ENCODE data around the gene MED13. TPM values are rescaled to one million over a fixed set of nuclear protein-coding genes. Genes with fewer than 3 reads are reported as not detected.
"Not testable (repeated sequence)": the region's sequence is repeated elsewhere in the genome, so short reads cannot be mapped to it uniquely, and the experiment has no call there.

MED13 gene
- total RNA-seq, 1 experiment from 2014 or later, result 30.0 TPM

GRCh38 chr17:61996916-61997605, 68.0 kb downstream of the MED13 start:
- DNase-seq (ENCODE audit: low read depth), result peak; percentile 12

GRCh38 chr17:61989509-61989908, 75.6 kb downstream of the MED13 start:
- no peak for DNase-seq (ENCODE audit: low read depth)

GRCh38 chr17:61986898-61987297, 78.2 kb downstream of the MED13 start:
- no peak for DNase-seq (ENCODE audit: low read depth)

GRCh38 chr17:61984821-61985220, 80.3 kb downstream of the MED13 start:
- DNase-seq (ENCODE audit: low read depth), result no peak

GRCh38 chr17:61981323-61981722, 83.8 kb downstream of the MED13 start:
- peak; percentile 2 for DNase-seq (ENCODE audit: low read depth)

GRCh38 chr17:61980535-61980934, 84.5 kb downstream of the MED13 start:
- no peak for DNase-seq (ENCODE audit: low read depth)

GRCh38 chr17:61974115-61974514, 91.0 kb downstream of the MED13 start:
- DNase-seq (ENCODE audit: low read depth), result no peak

- DNase-seq (ENCODE audit: low read depth), result no peak
Measured at GRCh38 chr17:61972311-61972710, 92.8 kb downstream of the MED13 start.

- DNase-seq (ENCODE audit: low read depth), result peak; percentile 4
Measured at GRCh38 chr17:61970030-61970429, 95.0 kb downstream of the MED13 start.

- DNase-seq (ENCODE audit: low read depth), result no peak
Measured at GRCh38 chr17:61968757-61969156, 96.3 kb downstream of the MED13 start.

- no peak for DNase-seq (ENCODE audit: low read depth)
Measured at GRCh38 chr17:61967729-61968128, 97.3 kb downstream of the MED13 start.

- no peak for DNase-seq (ENCODE audit: low read depth)
Measured at GRCh38 chr17:61966191-61966590, 98.9 kb downstream of the MED13 start.

- no peak for DNase-seq (ENCODE audit: low read depth)
Measured at GRCh38 chr17:61955619-61956018, 109.5 kb downstream of the MED13 start.

GRCh38 chr17:61947367-61948078, 117.6 kb downstream of the MED13 start:
- no peak for DNase-seq (ENCODE audit: low read depth)

GRCh38 chr17:61946359-61946758, 118.7 kb downstream of the MED13 start:
- no peak for DNase-seq (ENCODE audit: low read depth)

GRCh38 chr17:61943117-61943516, 122.0 kb downstream of the MED13 start:
- DNase-seq (ENCODE audit: low read depth), result no peak

GRCh38 chr17:61942085-61942484, 123.0 kb downstream of the MED13 start:
- no peak for DNase-seq (ENCODE audit: low read depth)

- DNase-seq (ENCODE audit: low read depth), result no peak
Measured at GRCh38 chr17:61928101-61928436, 137.0 kb downstream of the MED13 start.

- DNase-seq (ENCODE audit: low read depth), result peak; percentile 94
Measured at GRCh38 chr17:61927208-61928100, 137.6 kb downstream of the MED13 start, which contains the start of gene INTS2. Gene INTS2 (minus strand): TSS chr17:61927982. CDS start chr17:61926644, 1,338 bp downstream.

- peak; percentile 1 for DNase-seq (ENCODE audit: low read depth)
Measured at GRCh38 chr17:61926826-61927207, 138.3 kb downstream of the MED13 start.

GRCh38 chr17:61915162-61915561, 149.9 kb downstream of the MED13 start:
- not testable (repeated sequence) for DNase-seq (ENCODE audit: low read depth)

All from LHCN-M2 (cell line).